GM18508 (cell line): ENCODE measurements around the gene TIAM1.

ENCODE experiments used
- ATAC-seq: cut with Tn5 transposase; IDR thresholded peaks from one replicate; pipeline ENCODE4 v1.9.1; 2021; ENCODE audit warnings: moderate number of reproducible peaks; ENCODE audit not compliant: insufficient read depth, unreplicated experiment

Gene TIAM1

DNA sequence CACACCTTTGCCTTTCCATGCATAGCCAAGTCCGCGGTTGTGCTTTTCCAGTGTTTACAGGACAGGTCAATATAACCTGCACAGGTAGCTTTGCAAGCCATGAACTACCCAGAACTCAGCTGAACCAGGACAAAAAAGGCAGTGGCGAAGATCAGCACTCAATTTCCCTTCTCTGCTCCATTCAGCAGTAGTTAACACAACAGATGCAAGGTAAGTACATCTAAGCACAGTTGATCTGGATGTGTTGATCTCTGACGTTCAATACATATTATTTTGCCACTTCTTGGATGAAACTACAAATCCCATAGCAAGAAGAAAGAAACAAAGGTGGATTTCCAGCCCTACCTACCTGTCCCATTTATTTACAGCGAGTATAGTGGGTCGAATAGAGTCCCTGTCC lies 159.2 kb downstream of the TIAM1 start:
- no peak for ATAC-seq

DNA sequence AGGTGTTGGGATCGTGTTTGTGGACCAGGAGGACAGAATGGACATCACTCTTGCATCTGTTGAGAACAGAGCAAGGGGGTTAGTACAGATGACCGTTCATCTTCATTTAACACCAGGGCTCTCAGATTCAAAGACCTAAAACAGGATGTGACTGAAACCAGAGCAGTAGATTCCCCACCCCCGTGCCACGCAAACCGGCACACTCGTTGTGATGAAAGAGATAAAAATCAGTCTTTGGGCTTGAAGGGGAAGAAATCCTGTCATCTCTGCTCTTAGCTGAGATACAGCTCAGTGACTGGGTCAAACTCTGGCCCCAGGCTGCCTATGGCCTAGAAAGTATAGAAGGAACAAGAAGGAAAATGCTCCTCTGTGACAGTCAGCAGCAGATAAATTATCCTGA lies 159.6 kb downstream of the TIAM1 start:
- ATAC-seq: no peak

DNA sequence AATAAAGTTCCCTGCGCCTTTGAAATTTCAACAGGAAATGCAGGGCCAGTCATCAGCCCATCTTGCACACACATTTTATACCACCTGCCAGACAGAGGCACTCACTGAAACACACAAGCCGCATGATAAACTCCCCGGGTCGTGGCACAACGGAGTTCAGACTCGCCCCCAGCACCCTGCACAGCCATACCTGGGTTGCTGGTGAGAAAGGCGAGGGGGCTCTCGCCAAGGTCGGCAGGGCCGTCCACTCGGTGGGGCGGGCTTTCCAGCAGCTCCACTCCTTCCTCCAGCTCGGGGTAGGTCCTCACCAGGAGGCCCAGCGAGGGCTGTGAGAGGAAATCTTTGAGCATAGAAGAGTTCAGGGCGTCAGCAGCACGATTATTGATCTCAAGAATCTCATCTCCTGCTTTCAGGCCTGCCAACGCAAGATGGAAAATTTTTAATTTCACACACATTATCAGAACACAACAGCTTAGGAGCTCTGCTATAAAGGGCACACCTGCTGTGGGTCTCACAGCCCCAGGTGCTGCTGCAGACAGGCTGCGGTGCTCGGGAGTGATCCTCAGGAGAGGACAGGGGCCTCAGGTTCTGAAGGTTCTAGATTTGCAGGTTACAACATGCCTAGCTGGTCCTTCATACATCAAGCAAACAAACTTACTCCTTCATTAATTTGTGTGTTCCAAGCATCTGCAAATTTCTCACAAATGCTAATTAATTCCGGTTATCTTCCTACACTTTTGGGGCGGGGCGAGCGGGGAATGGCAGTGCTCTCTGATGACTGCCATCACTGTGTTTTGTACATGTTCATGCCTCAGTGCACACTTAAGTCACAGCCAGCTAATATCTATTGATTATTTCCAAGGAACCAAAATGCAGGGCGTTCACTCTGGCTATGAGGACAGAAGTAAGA lies 161.6 kb downstream of the TIAM1 start:
- ATAC-seq: no peak

DNA sequence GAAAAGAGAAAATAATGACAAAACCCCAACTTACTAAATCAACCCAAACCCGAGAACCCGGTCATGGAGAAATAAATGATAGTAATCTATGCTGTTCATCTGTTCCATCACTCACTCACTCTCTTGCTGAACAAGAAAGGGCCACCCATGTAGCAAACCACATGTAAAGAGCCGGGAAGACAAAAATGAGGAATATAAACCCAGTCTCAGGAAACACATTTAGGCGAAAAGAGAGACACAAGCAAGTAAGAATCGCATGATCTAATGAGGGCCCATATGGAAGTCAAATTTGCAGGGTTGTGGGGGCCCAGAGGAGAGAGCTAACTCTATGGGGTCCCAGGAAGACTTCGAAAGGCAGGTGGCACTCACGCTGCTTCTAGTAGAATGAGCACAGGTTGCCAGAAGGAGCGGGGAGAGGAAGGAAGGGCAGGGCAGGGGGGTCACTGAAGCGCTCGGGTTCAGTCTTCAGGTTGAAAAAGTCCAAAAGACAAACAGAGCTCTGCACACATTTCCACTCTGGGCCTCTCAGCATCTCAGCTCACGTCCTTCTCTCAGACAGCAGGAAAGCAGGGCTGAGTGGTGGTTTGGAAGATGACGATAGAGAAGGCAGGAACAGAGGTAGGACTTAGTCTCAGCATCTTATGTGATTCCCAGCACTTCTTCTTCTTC lies 162.8 kb downstream of the TIAM1 start:
- ATAC-seq: no peak

DNA sequence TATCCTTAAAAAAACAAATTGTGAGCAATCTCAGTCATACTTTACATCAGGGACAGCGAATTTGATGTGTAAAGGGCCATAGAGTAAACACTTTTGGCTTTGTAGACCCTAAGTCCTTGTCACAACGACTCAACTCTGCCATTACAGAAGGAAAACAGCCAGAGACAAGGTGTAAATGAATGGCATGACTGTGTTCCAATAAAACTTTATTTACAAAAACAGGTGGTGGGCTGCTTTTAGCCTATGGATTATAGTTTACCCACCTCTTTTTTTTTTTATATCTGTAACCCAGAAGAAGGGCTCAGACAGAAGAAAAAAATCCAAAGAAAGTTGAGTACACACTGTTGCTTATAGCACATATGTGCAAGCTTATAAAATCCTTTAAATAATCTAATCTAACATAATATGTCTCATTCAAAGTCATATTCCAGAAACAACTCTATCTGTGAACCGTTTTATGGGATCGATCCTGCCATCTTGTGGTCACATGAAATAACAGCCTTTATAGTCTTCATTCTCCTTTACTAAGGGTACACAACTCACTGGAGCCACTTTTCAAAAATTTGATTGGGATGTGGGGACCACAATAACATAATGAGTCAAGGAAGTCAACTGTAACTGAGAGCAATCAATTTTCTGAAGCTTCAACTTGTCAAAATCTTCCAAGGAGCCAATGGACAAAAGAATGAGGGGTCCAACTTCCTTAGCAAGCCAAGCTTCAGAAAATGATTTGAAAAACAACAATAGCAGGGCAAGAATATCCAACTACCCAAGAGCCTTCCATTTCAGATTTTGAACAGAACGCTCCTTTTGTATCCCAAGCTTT lies 163.6 kb downstream of the TIAM1 start:
- no peak for ATAC-seq

DNA sequence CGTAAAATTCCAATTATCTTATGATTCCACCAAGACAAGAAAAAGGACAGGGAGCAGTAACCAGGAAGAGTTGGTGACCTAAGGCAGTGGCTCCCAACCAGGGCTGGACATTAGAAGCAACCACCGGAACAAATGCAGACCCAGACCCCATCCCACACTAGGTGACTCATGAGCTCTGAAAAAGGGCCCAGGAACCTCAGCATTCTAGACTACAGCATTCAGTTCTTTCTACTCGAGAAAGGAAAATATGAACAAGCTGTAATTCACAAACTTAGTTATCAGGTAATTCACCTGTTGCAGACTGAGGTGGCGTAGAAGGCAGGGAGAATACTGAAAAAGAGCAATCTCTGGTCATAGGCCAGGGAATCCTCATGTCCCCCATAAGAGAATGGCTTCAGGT lies 167.3 kb downstream of the TIAM1 start:
- no peak for ATAC-seq

DNA sequence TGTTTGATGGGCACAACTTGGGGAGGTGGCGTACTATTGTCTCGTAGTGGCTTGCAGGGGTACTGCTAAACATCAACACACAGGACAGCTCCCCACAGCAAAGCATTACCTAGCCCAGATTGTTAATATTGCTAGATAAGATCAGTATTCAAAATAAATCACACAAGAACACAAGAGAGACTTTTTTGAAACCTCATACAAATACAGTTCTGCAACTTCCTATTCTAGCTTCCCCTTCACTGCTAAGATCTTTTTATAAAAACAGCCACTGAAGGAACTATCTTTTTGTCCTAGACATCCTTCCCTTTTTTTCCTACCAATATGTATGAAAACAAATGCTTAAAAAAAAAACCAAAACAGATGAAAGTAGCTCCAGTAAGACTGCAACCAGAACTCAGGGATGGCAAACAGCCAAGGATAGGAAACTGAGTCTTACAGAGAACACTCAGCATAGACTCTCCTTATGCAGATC lies 167.9 kb downstream of the TIAM1 start:
- ATAC-seq: no peak

DNA sequence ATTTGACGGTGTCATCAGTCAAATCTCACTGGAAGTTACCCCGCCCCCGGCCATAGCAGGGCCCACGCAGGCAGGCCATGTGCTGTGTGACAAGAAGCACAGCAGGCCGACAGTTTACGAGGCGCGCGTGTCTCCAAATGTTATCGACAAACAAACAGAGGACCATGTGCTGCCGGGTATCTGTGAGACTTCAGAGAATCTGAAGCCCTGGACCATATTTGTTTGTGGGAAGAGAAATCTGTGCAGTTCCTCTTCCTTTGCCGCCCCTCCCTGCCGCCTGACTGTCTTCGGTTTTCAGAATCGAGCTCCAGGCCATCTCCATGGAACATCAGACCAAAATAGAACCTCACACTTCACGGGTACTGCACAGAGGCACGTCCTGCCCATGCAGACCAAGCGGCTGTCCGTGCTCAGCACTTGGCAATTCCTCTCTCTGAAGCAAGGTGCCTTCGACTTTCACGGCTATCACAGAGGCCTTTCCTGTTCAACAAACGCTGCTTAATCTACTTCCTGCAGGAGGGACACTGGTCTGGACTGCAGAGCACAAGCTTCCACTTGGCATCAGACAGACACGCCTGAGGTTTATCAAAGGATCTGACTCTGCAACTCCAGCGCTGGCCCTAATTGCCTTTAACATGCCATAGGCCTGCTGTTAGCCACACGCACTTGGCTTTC lies 170.0 kb downstream of the TIAM1 start:
- ATAC-seq: no peak

DNA sequence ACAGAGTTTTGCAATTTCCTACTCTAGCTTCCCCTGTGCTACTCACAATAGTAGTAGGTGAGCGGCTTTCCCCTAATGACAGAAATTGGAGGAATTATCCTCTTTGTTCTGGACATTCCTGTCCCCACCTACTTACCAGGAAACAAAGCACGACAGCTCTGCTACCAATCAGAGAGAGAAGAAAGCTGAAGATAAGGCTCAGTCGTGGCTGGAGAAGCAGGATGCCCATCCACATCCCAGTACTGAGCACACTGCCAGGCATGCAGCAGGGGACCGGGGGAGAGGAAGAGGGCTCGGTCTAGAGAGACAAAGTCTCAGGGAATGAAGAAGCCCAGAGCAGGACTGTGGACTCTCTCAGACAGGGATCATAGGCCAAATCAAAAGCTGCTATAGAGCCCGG lies 171.7 kb downstream of the TIAM1 start:
- ATAC-seq: no peak

DNA sequence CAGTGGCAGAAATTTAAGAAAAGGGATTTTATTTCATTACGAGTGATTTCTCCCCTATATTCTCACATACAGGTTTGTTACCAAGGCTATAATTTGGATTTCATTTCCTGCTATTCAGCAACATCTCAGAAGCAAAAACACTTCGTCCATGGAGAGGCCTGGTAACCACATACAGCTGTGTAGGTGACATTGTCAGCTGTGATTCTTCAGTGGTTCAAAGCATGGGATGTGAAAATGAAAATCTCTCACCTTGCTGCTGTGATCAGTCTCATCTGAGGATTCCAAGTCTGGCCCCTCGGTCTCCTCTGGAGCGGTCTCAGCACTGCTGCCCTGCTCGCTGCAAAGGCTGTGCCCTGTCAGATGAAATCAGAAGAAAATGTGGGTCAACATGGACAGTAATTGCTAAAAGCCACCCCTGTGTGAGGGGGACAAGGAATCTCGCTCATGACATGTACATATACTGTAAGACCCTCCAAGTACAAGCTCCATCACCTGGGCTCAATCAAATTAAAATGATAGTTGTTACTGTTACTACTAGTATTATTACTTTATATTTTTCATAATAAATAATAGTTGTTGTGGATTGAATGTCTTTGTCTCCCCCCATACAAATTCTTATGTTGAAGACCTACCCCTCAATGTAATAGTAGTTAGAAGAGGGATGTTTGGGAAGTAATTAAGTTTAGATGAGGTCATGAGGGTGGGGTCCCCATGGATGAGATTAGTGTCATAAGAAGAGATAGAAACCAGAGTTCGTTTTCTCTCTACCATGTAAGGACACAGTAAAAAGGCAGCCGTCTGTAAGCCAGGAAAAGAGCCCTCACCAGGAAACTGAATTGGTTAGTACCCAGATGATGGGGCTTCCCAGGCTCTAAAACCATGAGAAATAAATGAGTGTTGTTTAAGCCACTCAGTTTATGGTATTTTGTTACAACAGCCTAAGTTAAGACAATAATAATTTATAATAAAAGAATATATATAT lies 179.1 kb downstream of the TIAM1 start:
- no peak for ATAC-seq

DNA sequence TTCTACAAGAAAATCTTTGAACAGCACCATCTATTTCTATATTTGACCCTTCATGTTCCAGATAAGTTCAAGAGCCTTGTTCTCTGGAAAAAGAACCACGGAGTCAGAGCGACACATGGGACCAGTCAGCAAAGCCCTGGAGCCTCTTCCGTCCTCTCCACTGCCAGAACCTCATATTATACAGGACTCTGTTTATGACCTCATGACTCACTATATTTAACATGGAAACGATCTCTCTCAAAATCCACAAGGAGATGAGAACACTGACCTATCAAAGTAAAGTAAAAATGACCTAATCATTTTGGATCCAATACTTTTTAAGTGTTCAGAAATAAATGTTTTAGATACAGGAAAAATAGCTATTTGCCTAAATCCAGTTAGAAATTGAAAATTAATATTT lies 181.2 kb downstream of the TIAM1 start:
- no peak for ATAC-seq

DNA sequence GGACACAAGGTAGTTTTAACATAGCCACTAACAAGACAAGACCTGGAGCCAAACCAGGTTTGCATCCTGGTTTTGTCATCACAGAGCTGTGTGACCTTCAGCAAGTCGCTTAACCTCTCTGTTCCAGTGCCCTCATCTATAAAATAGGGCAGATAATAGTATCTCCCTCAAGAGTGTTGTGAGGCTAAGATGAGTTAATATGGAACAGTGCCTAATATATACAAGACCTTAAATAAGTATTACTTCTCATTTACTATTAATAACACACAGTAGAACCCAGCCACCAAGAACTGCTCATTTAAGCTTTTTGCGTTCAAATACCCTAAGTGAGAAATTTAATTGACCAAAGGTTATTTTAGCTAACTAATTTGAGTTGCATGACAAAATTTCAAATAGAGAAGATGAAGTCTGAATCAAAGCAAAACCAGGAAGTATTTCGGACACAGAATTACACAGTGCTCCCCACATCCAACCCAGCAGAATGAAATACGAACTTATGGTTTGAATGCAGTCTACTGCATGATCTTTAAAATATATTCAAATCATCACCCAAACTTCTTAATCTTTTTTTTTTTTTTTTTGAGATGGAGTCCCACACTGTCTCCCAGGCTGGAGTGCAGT lies 181.9 kb downstream of the TIAM1 start:
- no peak for ATAC-seq

DNA sequence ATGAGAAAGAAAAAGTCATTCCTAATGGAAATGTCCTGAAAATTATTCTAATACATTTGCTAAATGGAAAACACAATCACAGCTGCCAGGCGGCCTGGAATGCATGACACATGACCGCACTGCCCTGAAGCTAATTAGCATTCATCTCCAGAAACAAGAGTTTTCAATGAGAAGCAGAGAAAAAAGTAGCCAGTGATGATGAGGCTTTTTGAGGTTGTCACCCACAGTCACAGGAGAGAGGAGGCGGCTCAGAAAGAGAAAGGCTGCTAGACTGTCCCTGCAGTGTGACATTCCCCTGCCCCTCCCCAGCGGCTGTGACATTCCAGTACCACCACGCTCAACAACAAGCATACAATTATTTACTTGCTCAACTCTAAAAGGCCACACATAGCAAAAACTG lies 182.9 kb downstream of the TIAM1 start:
- no peak for ATAC-seq

DNA sequence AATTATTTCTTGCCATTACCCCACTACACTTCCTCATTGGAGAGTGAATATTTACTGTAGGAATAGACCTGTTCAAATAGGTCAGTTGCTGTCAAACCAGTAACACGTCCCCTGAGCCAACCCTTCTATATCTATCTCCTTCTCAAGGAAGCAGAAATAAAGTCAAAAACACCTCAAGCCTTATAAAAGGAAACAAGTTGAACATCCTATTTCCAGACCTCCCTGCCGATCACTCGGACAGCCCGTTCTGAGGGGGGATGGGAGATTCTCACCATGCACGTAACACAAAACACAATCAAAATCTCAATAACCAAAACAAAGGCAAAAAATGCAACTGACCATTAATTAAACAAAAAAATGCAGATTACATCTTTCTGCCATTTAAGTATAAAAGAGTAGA lies 184.3 kb downstream of the TIAM1 start:
- no peak for ATAC-seq

DNA sequence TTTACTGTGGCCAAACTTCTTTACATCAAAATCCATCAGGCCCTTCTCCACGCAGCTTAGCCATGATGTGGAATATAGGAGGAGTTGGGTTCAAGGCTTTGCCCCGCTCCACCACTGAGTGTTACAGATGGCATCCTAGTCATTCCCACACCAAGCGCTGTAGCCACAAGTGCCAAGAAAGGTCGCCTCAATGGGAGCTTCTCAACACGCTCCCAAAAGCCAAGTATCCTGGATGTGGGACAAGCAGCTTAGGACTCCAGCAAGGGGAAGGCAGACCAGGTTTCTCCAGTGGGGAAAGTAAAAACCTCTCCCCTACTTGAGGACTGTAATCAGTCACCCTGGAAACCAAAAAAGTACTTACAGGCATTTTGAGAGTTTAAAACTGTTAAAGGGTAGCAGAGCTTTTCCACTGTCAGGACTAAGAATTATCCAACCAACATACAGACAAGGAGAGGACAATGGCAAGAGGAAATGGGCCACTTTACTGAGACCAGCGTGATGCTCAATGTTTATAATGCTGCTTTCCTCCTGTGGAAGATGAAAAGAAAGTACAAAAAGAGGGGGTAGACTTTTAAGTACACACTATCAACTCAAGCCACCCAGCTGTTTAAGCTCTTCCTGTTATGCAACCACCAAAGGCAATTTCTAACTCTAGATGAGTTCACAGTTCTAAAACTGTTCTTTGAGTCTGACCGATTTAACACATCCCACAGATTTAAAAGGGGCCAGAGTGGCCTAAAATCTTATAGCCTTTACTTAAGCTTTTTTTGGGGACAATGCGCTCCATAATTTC lies 185.1 kb downstream of the TIAM1 start:
- no peak for ATAC-seq

DNA sequence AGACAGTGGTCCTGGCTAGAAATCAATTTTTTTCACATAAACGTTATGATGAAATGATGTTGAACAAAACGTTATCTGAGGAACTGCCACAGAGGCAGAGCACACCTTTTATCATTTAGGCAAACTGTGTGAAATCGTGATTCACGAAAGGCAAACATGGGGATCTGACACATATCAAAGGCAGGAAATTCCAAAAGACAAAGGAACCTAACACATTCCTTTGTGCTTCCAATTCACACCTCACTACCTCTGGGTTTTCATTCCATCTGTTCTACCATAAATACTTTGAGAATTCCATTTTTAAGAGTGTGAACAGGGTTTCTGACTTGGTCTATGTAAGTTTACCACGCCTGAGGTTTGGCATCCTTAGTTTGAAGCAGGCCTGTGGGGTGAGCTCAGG lies 186.3 kb downstream of the TIAM1 start:
- ATAC-seq: no peak

DNA sequence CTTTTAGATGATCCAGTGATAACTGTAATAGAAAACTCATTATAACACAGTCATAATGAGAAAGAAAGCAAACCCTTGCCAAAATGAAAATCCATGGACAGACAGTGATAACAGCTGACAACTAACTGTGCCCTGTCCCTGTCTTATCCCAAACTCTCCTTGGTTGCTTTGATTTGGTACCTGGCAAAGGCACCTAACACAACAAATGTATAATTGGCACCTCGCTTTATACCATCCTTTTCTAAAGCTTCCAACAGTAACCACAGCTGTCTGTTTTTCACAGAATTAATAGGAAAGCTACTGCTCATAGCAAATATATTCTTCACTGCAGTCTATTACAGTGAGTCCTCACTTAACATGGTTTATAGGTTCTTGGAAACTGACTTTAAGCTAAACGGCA lies 187.4 kb downstream of the TIAM1 start:
- ATAC-seq: no peak

DNA sequence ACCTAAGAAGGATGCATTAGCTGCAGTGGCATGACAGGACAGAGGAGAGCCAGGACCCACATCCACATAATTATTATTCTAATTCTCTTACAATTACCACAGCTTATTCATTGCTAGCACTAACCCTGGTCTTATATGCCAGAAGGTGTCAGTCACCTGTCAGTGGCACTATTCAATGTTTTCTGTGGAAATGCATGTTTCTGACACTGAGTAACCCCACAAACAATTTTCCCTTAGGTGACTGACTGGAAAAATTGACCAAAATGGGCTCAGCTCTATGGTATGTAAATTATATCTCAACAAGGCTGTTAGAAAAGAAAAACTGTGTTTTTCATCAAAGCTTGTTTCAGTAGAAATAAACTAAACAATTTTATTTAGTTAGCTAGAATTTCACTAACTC lies 187.9 kb downstream of the TIAM1 start:
- no peak for ATAC-seq
